ENCODE data around the gene IFIH1. TPM values are rescaled to one million over a fixed set of nuclear protein-coding genes. Genes with fewer than 3 reads are reported as not detected.

Gene IFIH1
- total and polyA plus RNA-seq, 2 donors (not counting 3 experiments of a cell fraction or from before 2014, with no cell fraction given), result 1.3 to 6.9 TPM

DNA sequence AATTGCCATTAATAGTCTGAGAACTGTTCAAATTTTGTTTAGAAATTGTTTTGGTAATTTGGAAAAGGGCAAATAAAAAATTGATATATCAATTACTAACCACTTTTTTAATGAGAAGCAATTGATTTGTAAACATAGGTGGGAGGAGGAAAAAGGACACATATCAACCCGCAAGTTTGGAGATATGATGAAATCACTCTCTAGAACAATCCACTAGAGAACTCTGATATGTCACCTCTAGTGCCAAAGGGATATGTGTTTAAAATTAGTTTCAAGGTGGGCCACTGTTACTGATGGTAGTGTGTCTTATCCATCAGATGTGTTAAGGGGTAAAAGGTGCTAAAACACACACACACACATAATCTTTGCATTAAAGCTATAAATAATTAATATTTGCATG is 16.6 kb downstream of the IFIH1 start:
- Histone ChIP-seq H2AFZ (ENCODE audit: low read depth, low read length) (no peak overlapping the region), H3K4me3 (replicated peaks in 1 of 3; ENCODE audit: insufficient read depth in 1 of 3, low read depth in 1 of 3, low read length in 3 of 3) (no peak overlapping the region), H4K20me1 (replicated peaks; ENCODE audit: control insufficient read depth, extremely low read depth, insufficient read depth, low read length) (no peaks in the 10 kb centered on the region), H3K27ac (ENCODE audit: insufficient read depth, low read depth, low read length) (no peak overlapping the region), H3K4me2 (ENCODE audit: insufficient read depth, low read length) (no peak overlapping the region), H3K9ac (replicated peaks; ENCODE audit: extremely low read depth, insufficient read depth, low read length) (no peak overlapping the region), H3K36me3 (ENCODE audit: control insufficient read depth in 2 of 2, extremely low read depth in 1 of 2, insufficient read depth in 2 of 2, low read length in 2 of 2) (no peaks in the 10 kb centered on the region), H3K9me1 (replicated peaks; ENCODE audit: control insufficient read depth, extremely low read depth, insufficient read depth, low read length) (no peaks in the 10 kb centered on the region), H3K79me2 (ENCODE audit: control insufficient read depth, insufficient read depth, low read length) (no peaks in the 10 kb centered on the region), H3K27me3 (ENCODE audit: control insufficient read depth in 2 of 2, insufficient read depth in 2 of 2, low read length in 2 of 2) (no peaks in the 10 kb centered on the region), H3K4me1 (ENCODE audit: control insufficient read depth, extremely low read depth, insufficient read depth, low read length) (no peaks in the 10 kb centered on the region), H3K9me3 (replicated peaks; ENCODE audit: control insufficient read depth, insufficient read depth, low read length) (no peaks in the 10 kb centered on the region)
- no peak for TF ChIP-seq GATA2 (IDR thresholded peaks at IDR 0.05; ENCODE audit: insufficient read depth, insufficient read length, low read depth, low read length)
- no TSS peak for BruUV-seq (replicated peaks)
- FAIRE-seq (no peak), DNase-seq (ENCODE audit: low read depth, low spot score) (no peak)
- dilution Hi-C loops (cut with MboI; ENCODE audit: extremely low pct_ligation_motif_present, low sequenced_read_pairs) (no loop called here), intact Hi-C loops (cut with micrococcal nuclease) (loop anchor here (1.0 to 5.0 kb wide), 3 partner anchors 295 to 716 kb away; no protein-coding TSS in a partner anchor)
- ChIA-PET CTCF (interaction anchor here (0.6 to 16.2 kb wide), 21 partner anchors 11 to 170 kb away, joined by 3 to 1052 read pairs (median 4); partner anchors contain the start of genes GCG and IFIH1), POLR2A (no interaction called here)

DNA sequence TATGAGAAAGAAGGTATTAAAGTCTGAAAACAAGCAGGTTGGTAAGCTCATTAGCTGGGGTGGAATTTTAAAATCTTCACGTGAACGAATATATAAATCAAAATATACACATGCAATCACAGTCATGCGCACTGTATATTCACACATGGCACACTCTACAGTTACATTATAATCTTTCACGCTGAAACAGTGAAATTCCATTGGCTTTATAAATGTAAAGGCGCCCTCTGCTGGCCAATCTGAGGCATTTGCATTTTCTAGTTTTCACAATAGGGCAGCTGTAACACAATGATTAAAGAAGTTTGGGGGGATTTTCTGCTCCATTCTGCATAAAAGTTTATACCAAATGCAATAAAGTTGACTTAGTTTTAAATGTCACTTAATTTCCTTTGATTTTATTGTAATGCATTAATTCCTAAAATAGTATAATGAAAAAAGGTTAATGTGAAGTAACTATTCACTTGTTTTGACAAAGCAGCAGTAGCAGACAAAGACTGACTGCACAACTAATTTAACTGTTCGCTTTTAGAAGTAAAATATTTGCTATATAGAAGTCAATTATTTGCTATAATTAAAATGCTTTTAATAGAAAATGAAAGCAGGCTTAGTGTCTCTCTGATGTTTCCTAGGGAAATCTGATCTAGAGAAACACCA is 17.2 kb downstream of the IFIH1 start:
- Histone ChIP-seq H3K4me1 (ENCODE audit: control insufficient read depth, extremely low read depth, insufficient read depth, low read length) (no peaks in the 10 kb centered on the region), H3K79me2 (ENCODE audit: control insufficient read depth, insufficient read depth, low read length) (no peaks in the 10 kb centered on the region), H3K36me3 (ENCODE audit: control insufficient read depth in 2 of 2, extremely low read depth in 1 of 2, insufficient read depth in 2 of 2, low read length in 2 of 2) (no peaks in the 10 kb centered on the region), H3K9ac (replicated peaks; ENCODE audit: extremely low read depth, insufficient read depth, low read length) (no peak overlapping the region), H4K20me1 (replicated peaks; ENCODE audit: control insufficient read depth, extremely low read depth, insufficient read depth, low read length) (no peaks in the 10 kb centered on the region), H3K9me3 (replicated peaks; ENCODE audit: control insufficient read depth, insufficient read depth, low read length) (no peaks in the 10 kb centered on the region), H2AFZ (ENCODE audit: low read depth, low read length) (peak overlapping the region; percentile 9), H3K27ac (ENCODE audit: insufficient read depth, low read depth, low read length) (no peak overlapping the region), H3K4me2 (ENCODE audit: insufficient read depth, low read length) (no peak overlapping the region), H3K9me1 (replicated peaks; ENCODE audit: control insufficient read depth, extremely low read depth, insufficient read depth, low read length) (no peaks in the 10 kb centered on the region), H3K27me3 (ENCODE audit: control insufficient read depth in 2 of 2, insufficient read depth in 2 of 2, low read length in 2 of 2) (no peaks in the 10 kb centered on the region), H3K4me3 (replicated peaks in 1 of 3; ENCODE audit: insufficient read depth in 1 of 3, low read depth in 1 of 3, low read length in 3 of 3) (no peak overlapping the region)
- dilution Hi-C loops (cut with MboI; ENCODE audit: extremely low pct_ligation_motif_present, low sequenced_read_pairs) (no loop called here), intact Hi-C loops (cut with micrococcal nuclease) (loop anchor here (1.0 to 5.0 kb wide), 3 partner anchors 294 to 715 kb away; no protein-coding TSS in a partner anchor)
- POLR2A ChIA-PET, result no interaction called here
- no peak for FAIRE-seq
- CTCF ChIA-PET, result interaction anchor here (0.6 to 16.2 kb wide), 19 partner anchors 11 to 169 kb away, joined by 3 to 1052 read pairs (median 4); partner anchors contain the start of genes GCG and IFIH1
- no peak for TF ChIP-seq FOS (IDR thresholded peaks at IDR 0.05; ENCODE audit: borderline replicate concordance, insufficient read depth, low read length)
- TF ChIP-seq, protein P1, sequence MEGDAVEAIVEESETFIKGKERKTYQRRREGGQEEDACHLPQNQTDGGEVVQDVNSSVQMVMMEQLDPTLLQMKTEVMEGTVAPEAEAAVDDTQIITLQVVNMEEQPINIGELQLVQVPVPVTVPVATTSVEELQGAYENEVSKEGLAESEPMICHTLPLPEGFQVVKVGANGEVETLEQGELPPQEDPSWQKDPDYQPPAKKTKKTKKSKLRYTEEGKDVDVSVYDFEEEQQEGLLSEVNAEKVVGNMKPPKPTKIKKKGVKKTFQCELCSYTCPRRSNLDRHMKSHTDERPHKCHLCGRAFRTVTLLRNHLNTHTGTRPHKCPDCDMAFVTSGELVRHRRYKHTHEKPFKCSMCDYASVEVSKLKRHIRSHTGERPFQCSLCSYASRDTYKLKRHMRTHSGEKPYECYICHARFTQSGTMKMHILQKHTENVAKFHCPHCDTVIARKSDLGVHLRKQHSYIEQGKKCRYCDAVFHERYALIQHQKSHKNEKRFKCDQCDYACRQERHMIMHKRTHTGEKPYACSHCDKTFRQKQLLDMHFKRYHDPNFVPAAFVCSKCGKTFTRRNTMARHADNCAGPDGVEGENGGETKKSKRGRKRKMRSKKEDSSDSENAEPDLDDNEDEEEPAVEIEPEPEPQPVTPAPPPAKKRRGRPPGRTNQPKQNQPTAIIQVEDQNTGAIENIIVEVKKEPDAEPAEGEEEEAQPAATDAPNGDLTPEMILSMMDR (IDR thresholded peaks at IDR 0.05; ENCODE audit: extremely low read depth in 1 of 2, insufficient read depth in 1 of 2, low read depth in 1 of 2, low read length in 2 of 2), result peak; percentile 62 to 64
- DNase-seq (ENCODE audit: low read depth, low spot score), result peak; percentile 63
- BruUV-seq (replicated peaks), result no TSS peak

Data from endothelial cell of umbilical vein (primary cell).